ENCODE data around the gene LYVE1. TPM values are rescaled to one million over a fixed set of nuclear protein-coding genes. Genes with fewer than 3 reads are reported as not detected.
A peak's percentile ranks its signal among the peaks of the same experiment; 100 is the strongest.

LYVE1 gene
- total RNA-seq, 6 experiments from 2014 or later = 9.3 to 60.8 (median 28.3) TPM

- Histone ChIP-seq H3K4me1 (no peaks in the 10 kb centered on the region), H3K4me3 (peak overlapping the region in 2 of 3 donors; percentile 6 to 43), H3K36me3 (no peaks in the 10 kb centered on the region), H3K27me3 (no peaks in the 10 kb centered on the region), H3K27ac (peak overlapping the region; percentile 53 to 56 (median 55)), H3K9me3 (no peaks in the 10 kb centered on the region)
- DNase-seq = no peak
- WGBS (ENCODE audit: insufficient coverage, low coverage, low lambda C conversion rate, missing lambda C conversion rate) = 59% methylated on average over 2 of the region's 2 CpGs
- intact Hi-C loops (cut with DNase I) = no loop called here
- TF ChIP-seq POLR2A (IDR thresholded peaks at IDR 0.05) (no peak), CTCF (IDR thresholded peaks at IDR 0.05) (no peak)
- ATAC-seq = no peak
Observed at GRCh38 chr11:10567446-10567845, 1.0 kb downstream of the LYVE1 start.

GRCh38 chr11:10566257-10566957, 2.1 kb downstream of the LYVE1 start:
- WGBS (ENCODE audit: insufficient coverage, low coverage, low lambda C conversion rate, missing lambda C conversion rate) = 61% methylated on average over 6 of the region's 6 CpGs
- no peaks in the 10 kb centered on the region for H3K27me3 ChIP-seq
- no peaks in the 10 kb centered on the region for H3K9me3 ChIP-seq
- peak overlapping the region; percentile 33 to 56 (median 53) for H3K27ac ChIP-seq
- ATAC-seq (peak in 1 of 4 donors; percentile 11), DNase-seq (no peak)
- H3K4me3 ChIP-seq = peak overlapping the region; percentile 0 to 43 (median 28)
- TF ChIP-seq CTCF (IDR thresholded peaks at IDR 0.05) (no peak), POLR2A (IDR thresholded peaks at IDR 0.05) (no peak)
- intact Hi-C loops (cut with DNase I) = no loop called here
- no peaks in the 10 kb centered on the region for H3K36me3 ChIP-seq
- no peaks in the 10 kb centered on the region for H3K4me1 ChIP-seq

GRCh38 chr11:10565493-10565892, 3.0 kb downstream of the LYVE1 start:
- Histone ChIP-seq H3K9me3 (no peaks in the 10 kb centered on the region), H3K27ac (peak overlapping the region in 1 of 3 donors; percentile 56), H3K36me3 (no peaks in the 10 kb centered on the region), H3K4me3 (peak overlapping the region in 1 of 3 donors; percentile 43), H3K4me1 (no peaks in the 10 kb centered on the region), H3K27me3 (no peaks in the 10 kb centered on the region)
- DNase-seq (no peak), ATAC-seq (no peak)
- WGBS (ENCODE audit: insufficient coverage, low coverage, low lambda C conversion rate, missing lambda C conversion rate) = 83% methylated on average over 4 of the region's 4 CpGs
- TF ChIP-seq POLR2A (IDR thresholded peaks at IDR 0.05) = no peak
- no peak for TF ChIP-seq CTCF (IDR thresholded peaks at IDR 0.05)
- intact Hi-C loops (cut with DNase I) = no loop called here

- no peaks in the 10 kb centered on the region for H3K36me3 ChIP-seq
- H3K27me3 ChIP-seq = no peaks in the 10 kb centered on the region
- 29% methylated on average over 1 of the region's 1 CpG for WGBS (ENCODE audit: insufficient coverage, low coverage, low lambda C conversion rate, missing lambda C conversion rate)
- no peaks in the 10 kb centered on the region for H3K9me3 ChIP-seq
- no peak overlapping the region for H3K27ac ChIP-seq
- ATAC-seq (no peak), DNase-seq (no peak)
- no peak for TF ChIP-seq CTCF (IDR thresholded peaks at IDR 0.05)
- TF ChIP-seq POLR2A (IDR thresholded peaks at IDR 0.05) = no peak
- intact Hi-C loops (cut with DNase I) = no loop called here
- H3K4me3 ChIP-seq = no peak overlapping the region
- no peaks in the 10 kb centered on the region for H3K4me1 ChIP-seq
Observed at GRCh38 chr11:10564696-10565318, 3.7 kb downstream of the LYVE1 start.
